ENCODE measurements around the gene PDHB.

DNA sequence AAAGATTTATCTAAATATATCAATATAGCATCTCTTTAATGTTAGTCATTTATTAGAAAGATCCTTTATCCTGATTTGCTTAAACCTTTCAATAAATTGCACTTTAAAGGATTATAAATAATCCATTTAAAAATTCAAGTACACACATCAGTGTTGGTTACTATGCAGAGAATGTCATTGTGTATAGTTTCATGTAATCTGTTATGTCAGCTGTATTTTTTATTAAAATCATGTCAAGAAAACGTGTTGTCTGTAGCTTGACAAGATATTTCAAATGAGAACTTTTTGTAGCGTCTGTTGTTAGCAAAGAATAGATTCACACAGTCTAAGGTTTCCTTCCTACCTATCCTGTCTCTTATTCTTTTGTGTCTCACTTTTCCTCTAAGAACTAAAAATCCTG lies 7.8 kb downstream of the PDHB start:
- TF ChIP-seq EZH2phosphoT487 (IDR thresholded peaks at IDR 0.05; ENCODE audit: insufficient read depth, low read depth) (no peak), EZH2 (IDR thresholded peaks at IDR 0.05; ENCODE audit: insufficient read depth, poor library complexity, severe bottlenecking) (no peak)

All from GM23248 (cell line).